ENCODE results near the gene ALDH3B1. TPM values are rescaled to one million over a fixed set of nuclear protein-coding genes. Genes with fewer than 3 reads are reported as not detected.

ALDH3B1 gene
- total and polyA plus RNA-seq, 2 of the 4 experiments (the other 2 are of a cell fraction), result 11.8 to 22.8 TPM

GRCh38 chr11:68077617-68078582 lies 67.8 kb downstream of the ALDH3B1 start:
- Histone ChIP-seq H2AFZ (replicated peaks; ENCODE audit: low read length, poor library complexity) (no peak overlapping the region), H3K4ac (ENCODE audit: low read depth, low read length) (no peak overlapping the region), H3K18ac (ENCODE audit: low read depth, low read length) (no peak overlapping the region), H3K9me3 (ENCODE audit: control insufficient read depth, insufficient read depth, low read length) (no peaks in the 10 kb centered on the region), H3K14ac (replicated peaks; ENCODE audit: low read depth, low read length) (no peak overlapping the region; the same call in 1 of the 2 replicates), H3K4me1 (ENCODE audit: control insufficient read depth, insufficient read depth, low read length) (no peaks in the 10 kb centered on the region), H3K9ac (ENCODE audit: low read depth, low read length) (no peak overlapping the region), H3K27ac (ENCODE audit: insufficient read depth, low read length) (no peak overlapping the region), H3K56ac (ENCODE audit: extremely low read depth, insufficient read depth, low read length) (no peak overlapping the region), H2BK5ac (ENCODE audit: low read depth, low read length, poor library complexity, severe bottlenecking) (no peak overlapping the region), H3K23ac (ENCODE audit: low read depth, low read length) (no peak overlapping the region; the same call in 1 of the 2 replicates), H2AK5ac (ENCODE audit: low read depth, low read length) (no peak overlapping the region), H2BK20ac (ENCODE audit: low read depth, low read length) (no peak overlapping the region), H2AK9ac (replicated peaks; ENCODE audit: low read depth, low read length, poor library complexity) (no peak overlapping the region), H4K91ac (ENCODE audit: insufficient read depth, low read depth, low read length) (no peak overlapping the region), H3K27me3 (ENCODE audit: control insufficient read depth, insufficient read depth, low read length) (no peaks in the 10 kb centered on the region), H2BK15ac (ENCODE audit: low read depth, low read length) (no peak overlapping the region), H3K4me3 (ENCODE audit: insufficient read depth, low read depth, low read length) (no peak overlapping the region), H3K36me3 (ENCODE audit: control insufficient read depth, insufficient read depth, low read length) (peaks cover 13% of the 10 kb centered on the region), H3K79me1 (ENCODE audit: low read depth in 1 of 2, low read length in 2 of 2) (peaks cover 0 to 3% of the 10 kb centered on the region in 2 experiments; a peak in 1 of 4 replicates), H4K20me1 (ENCODE audit: insufficient read depth, low read length) (peaks cover 3% of the 10 kb centered on the region; the same call in 1 of the 2 replicates), H4K5ac (ENCODE audit: low read depth, low read length) (no peak overlapping the region), H2BK120ac (ENCODE audit: low read depth, low read length) (no peak overlapping the region), H4K8ac (ENCODE audit: low read depth in 2 of 2, low read length in 2 of 2) (no peak overlapping the region), H3K4me2 (ENCODE audit: low read depth, low read length) (no peak overlapping the region), H3K9me1 (ENCODE audit: insufficient read depth, low read length) (peaks cover 6% of the 10 kb centered on the region)
- DNase-seq, result peak; percentile 18
- no peak for ATAC-seq (ENCODE audit: low read depth)
- CTCF ChIA-PET, result no interaction called here
- POLR2A ChIA-PET (ENCODE audit: unreplicated experiment), result no interaction called here
- intact Hi-C loops (cut with micrococcal nuclease) (no loop called here), dilution Hi-C loops (cut with HindIII; ENCODE audit: low sequenced_read_pairs, unreplicated experiment) (no loop called here), in situ Hi-C loops (cut with MboI; ENCODE audit: low sequenced_read_pairs) (no loop called here)
- no TSS peak for BruUV-seq (replicated peaks)
- TF ChIP-seq RFX5 (IDR thresholded peaks at IDR 0.05; ENCODE audit: low read depth, low read length) (no peak), NFE2L2 (IDR thresholded peaks at IDR 0.05; ENCODE audit: low read depth, low read length) (no peak), MAFK (IDR thresholded peaks at IDR 0.05; ENCODE audit: low read depth, low read length) (no peak), USF2 (IDR thresholded peaks at IDR 0.05; ENCODE audit: low read depth, low read length) (no peak), RCOR1 (IDR thresholded peaks at IDR 0.05; ENCODE audit: insufficient replicate concordance, low read length) (no peak), ELK1 (IDR thresholded peaks at IDR 0.05; ENCODE audit: borderline replicate concordance, low read depth, low read length) (no peak)
- WGBS, 2 experiments (ENCODE audit: extremely low coverage in 2 of 2, insufficient read length in 1 of 2), result 84% methylated on average over 4 of the region's 8 CpGs; no CpG with 5 or more reads in 1 of the 2 experiments

All from IMR-90 (cell line).